Measurements from ENCODE around the gene CDKN1B. TPM values are rescaled to one million over a fixed set of nuclear protein-coding genes. Genes with fewer than 3 reads are reported as not detected.

Gene CDKN1B
- total and polyA plus RNA-seq, 2 of the 13 experiments (the other 11 are each of a cell fraction or from before 2014, with no cell fraction given), result 20.1 to 37.2 TPM

DNA sequence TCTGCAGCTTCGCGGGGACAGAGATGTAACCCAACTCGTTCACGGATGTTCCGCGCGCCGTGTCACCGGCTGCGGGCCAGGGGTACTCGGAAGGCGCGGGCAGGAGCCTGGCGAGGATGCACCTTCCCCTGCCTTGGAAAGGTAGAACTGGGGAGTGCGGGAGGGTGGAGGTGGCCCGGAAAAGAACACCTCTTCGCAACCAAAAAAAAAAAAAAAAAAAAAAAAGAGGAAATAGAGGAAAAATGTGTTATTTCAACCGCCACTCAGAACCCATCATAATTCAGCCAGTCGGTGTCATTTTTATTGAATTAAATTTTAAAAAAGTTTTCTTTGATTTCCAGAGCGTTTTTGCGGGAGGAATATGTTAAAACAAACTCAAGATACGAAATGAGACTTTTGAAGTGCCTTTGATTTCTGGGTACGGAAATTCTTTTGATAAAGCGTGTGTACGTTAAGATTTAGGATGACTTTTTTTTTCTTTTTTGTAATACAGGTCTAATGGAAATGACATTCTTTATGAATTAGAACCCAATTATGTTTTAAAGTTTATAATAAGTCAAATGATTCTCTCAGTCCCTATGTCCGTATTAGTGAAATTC is 8.9 kb downstream of the CDKN1B start (continued):
- TF ChIP-seq, protein P1, sequence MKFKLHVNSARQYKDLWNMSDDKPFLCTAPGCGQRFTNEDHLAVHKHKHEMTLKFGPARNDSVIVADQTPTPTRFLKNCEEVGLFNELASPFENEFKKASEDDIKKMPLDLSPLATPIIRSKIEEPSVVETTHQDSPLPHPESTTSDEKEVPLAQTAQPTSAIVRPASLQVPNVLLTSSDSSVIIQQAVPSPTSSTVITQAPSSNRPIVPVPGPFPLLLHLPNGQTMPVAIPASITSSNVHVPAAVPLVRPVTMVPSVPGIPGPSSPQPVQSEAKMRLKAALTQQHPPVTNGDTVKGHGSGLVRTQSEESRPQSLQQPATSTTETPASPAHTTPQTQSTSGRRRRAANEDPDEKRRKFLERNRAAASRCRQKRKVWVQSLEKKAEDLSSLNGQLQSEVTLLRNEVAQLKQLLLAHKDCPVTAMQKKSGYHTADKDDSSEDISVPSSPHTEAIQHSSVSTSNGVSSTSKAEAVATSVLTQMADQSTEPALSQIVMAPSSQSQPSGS (CRISPR knock-in tag; IDR thresholded peaks at IDR 0.05), result no peak
- TF ChIP-seq, protein P2, sequence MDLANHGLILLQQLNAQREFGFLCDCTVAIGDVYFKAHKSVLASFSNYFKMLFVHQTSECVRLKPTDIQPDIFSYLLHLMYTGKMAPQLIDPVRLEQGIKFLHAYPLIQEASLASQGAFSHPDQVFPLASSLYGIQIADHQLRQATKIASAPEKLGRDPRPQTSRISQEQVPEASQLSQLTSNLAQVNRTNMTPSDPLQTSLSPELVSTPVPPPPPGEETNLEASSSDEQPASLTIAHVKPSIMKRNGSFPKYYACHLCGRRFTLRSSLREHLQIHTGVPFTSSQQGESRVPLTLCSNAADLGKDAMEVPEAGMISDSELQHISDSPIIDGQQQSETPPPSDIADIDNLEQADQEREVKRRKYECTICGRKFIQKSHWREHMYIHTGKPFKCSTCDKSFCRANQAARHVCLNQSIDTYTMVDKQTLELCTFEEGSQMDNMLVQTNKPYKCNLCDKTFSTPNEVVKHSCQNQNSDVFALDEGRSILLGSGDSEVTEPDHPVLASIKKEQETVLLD (CRISPR knock-in tag; IDR thresholded peaks at IDR 0.05; ENCODE audit: low read depth), result no peak
- TF ChIP-seq RBFOX2 (IDR thresholded peaks at IDR 0.05; ENCODE audit: low read depth, low read length) (peak; percentile 51; the same call in 1 of the 2 replicates), HDAC1 (CRISPR knock-in tag; IDR thresholded peaks at IDR 0.05) (peak; percentile 6; the same call in 1 of the 2 replicates), SIN3A (IDR thresholded peaks at IDR 0.05; ENCODE audit: borderline replicate concordance, low read depth, low read length) (peak; percentile 71; the same call in 1 of the 2 replicates), ZNF547 (CRISPR knock-in tag; IDR thresholded peaks at IDR 0.05) (0 out of 2 replicates have a peak, but pooled peaks have one; percentile 36), ZNF251 (CRISPR knock-in tag; IDR thresholded peaks at IDR 0.05) (no peak), TGIF2 (CRISPR knock-in tag; IDR thresholded peaks at IDR 0.05) (0 out of 2 replicates have a peak, but pooled peaks have one; percentile 42), PAWR (CRISPR knock-in tag; IDR thresholded peaks at IDR 0.05; ENCODE audit: borderline replicate concordance) (no peak), ATRX (CRISPR knock-in tag; IDR thresholded peaks at IDR 0.05; ENCODE audit: borderline replicate concordance) (no peak), ZNF224 (CRISPR knock-in tag; IDR thresholded peaks at IDR 0.05) (no peak), BRD4 (CRISPR knock-in tag; IDR thresholded peaks at IDR 0.05) (0 out of 2 replicates have a peak, but pooled peaks have one; percentile 34)
- TF ChIP-seq, protein P3, sequence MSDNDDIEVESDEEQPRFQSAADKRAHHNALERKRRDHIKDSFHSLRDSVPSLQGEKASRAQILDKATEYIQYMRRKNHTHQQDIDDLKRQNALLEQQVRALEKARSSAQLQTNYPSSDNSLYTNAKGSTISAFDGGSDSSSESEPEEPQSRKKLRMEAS (IDR thresholded peaks at IDR 0.05), result no peak; the same call in 1 of the 2 replicates
- TF ChIP-seq, protein P4, sequence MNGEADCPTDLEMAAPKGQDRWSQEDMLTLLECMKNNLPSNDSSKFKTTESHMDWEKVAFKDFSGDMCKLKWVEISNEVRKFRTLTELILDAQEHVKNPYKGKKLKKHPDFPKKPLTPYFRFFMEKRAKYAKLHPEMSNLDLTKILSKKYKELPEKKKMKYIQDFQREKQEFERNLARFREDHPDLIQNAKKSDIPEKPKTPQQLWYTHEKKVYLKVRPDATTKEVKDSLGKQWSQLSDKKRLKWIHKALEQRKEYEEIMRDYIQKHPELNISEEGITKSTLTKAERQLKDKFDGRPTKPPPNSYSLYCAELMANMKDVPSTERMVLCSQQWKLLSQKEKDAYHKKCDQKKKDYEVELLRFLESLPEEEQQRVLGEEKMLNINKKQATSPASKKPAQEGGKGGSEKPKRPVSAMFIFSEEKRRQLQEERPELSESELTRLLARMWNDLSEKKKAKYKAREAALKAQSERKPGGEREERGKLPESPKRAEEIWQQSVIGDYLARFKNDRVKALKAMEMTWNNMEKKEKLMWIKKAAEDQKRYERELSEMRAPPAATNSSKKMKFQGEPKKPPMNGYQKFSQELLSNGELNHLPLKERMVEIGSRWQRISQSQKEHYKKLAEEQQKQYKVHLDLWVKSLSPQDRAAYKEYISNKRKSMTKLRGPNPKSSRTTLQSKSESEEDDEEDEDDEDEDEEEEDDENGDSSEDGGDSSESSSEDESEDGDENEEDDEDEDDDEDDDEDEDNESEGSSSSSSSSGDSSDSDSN (CRISPR knock-in tag; IDR thresholded peaks at IDR 0.05), result 0 out of 2 replicates have a peak, but pooled peaks have one; percentile 20
- TF ChIP-seq, protein P5, sequence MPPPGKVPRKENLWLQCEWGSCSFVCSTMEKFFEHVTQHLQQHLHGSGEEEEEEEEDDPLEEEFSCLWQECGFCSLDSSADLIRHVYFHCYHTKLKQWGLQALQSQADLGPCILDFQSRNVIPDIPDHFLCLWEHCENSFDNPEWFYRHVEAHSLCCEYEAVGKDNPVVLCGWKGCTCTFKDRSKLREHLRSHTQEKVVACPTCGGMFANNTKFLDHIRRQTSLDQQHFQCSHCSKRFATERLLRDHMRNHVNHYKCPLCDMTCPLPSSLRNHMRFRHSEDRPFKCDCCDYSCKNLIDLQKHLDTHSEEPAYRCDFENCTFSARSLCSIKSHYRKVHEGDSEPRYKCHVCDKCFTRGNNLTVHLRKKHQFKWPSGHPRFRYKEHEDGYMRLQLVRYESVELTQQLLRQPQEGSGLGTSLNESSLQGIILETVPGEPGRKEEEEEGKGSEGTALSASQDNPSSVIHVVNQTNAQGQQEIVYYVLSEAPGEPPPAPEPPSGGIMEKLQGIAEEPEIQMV (CRISPR knock-in tag; IDR thresholded peaks at IDR 0.05; ENCODE audit: low read depth), result no peak
- TF ChIP-seq, protein P6, sequence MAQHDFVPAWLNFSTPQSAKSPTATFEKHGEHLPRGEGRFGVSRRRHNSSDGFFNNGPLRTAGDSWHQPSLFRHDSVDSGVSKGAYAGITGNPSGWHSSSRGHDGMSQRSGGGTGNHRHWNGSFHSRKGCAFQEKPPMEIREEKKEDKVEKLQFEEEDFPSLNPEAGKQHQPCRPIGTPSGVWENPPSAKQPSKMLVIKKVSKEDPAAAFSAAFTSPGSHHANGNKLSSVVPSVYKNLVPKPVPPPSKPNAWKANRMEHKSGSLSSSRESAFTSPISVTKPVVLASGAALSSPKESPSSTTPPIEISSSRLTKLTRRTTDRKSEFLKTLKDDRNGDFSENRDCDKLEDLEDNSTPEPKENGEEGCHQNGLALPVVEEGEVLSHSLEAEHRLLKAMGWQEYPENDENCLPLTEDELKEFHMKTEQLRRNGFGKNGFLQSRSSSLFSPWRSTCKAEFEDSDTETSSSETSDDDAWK (CRISPR knock-in tag; IDR thresholded peaks at IDR 0.05), result no peak
- TF ChIP-seq, protein P7, sequence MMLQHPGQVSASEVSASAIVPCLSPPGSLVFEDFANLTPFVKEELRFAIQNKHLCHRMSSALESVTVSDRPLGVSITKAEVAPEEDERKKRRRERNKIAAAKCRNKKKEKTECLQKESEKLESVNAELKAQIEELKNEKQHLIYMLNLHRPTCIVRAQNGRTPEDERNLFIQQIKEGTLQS (CRISPR knock-in tag; IDR thresholded peaks at IDR 0.05), result peak; percentile 38; the same call in 1 of the 2 replicates
- TF ChIP-seq, protein P8, sequence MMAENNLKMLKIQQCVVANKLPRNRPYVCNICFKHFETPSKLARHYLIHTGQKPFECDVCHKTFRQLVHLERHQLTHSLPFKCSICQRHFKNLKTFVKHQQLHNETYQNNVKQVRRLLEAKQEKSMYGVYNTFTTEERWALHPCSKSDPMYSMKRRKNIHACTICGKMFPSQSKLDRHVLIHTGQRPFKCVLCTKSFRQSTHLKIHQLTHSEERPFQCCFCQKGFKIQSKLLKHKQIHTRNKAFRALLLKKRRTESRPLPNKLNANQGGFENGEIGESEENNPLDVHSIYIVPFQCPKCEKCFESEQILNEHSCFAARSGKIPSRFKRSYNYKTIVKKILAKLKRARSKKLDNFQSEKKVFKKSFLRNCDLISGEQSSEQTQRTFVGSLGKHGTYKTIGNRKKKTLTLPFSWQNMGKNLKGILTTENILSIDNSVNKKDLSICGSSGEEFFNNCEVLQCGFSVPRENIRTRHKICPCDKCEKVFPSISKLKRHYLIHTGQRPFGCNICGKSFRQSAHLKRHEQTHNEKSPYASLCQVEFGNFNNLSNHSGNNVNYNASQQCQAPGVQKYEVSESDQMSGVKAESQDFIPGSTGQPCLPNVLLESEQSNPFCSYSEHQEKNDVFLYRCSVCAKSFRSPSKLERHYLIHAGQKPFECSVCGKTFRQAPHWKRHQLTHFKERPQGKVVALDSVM (CRISPR knock-in tag; IDR thresholded peaks at IDR 0.05), result no peak
